Tibial nerve (tissue), 4 donors: ENCODE results near the gene CYTH4. TPM values are rescaled to one million over a fixed set of nuclear protein-coding genes. Genes with fewer than 3 reads are reported as not detected.

Experiments
- DNase-seq, 2 donors: peaks; one replicate each; pipeline ENCODE4 v3.0.0-alpha.2; 2019; ENCODE audit warnings: low spot score in 2 of 2
- H3K27ac ChIP-seq, 4 donors: fragments of 200-600 bp; sonication (generic) in 3 of 4; one replicate each; pipeline ENCODE4 v1.5.1; 2017 to 2019; ENCODE audit warnings: mild to moderate bottlenecking in 1 of 4
- H3K27me3 ChIP-seq, 2 donors: fragments of 200-600 bp; sonication (generic) in 1 of 2; one replicate each; pipeline versions ENCODE4 v1.5.1 to v1.6.0; 2017 to 2019
- H3K36me3 ChIP-seq, 3 donors: fragments of 200-600 bp; sonication (generic); one replicate each; pipeline ENCODE4 v1.5.1; 2018 to 2019
- H3K4me1 ChIP-seq, 4 donors: fragments of 200-600 bp; sonication (generic) in 3 of 4; one replicate each; pipeline ENCODE4 v1.5.1; 2017 to 2019
- H3K4me3 ChIP-seq, 4 donors: fragments of 200-600 bp; sonication (generic) in 3 of 4; one replicate each; pipeline ENCODE4 v1.5.1; 2017 to 2019; ENCODE audit warnings: mild to moderate bottlenecking in 1 of 4, moderate library complexity in 1 of 4
- H3K9me3 ChIP-seq, 4 donors: fragments of 200-600 bp; sonication (generic) in 3 of 4; one replicate each; pipeline ENCODE4 v1.5.1; 2017 to 2019
- EP300 ChIP-seq, 2 donors: sonication (generic); formaldehyde crosslinking; IDR thresholded peaks; one replicate each; pipeline ENCODE4 v1.6.1; 2017; ENCODE audit warnings: antibody characterized with exemption in 2 of 2, mild to moderate bottlenecking in 1 of 2
- POLR2A ChIP-seq, 2 donors: fragments of 450-650 bp; IDR thresholded peaks; one replicate each; pipeline ENCODE4 v1.6.1; 2017; ENCODE audit warnings: antibody characterized with exemption in 2 of 2, mild to moderate bottlenecking in 2 of 2, moderate library complexity in 2 of 2
- WGBS, 2 donors: methylation state at CpG; one replicate each; pipeline ENCODE4 v1.1.5; 2018; 5-methylcytosine and 5-hydroxymethylcytosine counted together
- total RNA-seq, 4 donors: library from RNA; depleted of rRNA; stranded (reverse); fragments of >200 nt; gene quantifications; one replicate each; pipeline ENCODE4 v1.1.0, GENCODE V29; 2016
- TF ChIP-seq, protein P1 (sequence below), 5 experiments: fragments of 200-600 bp in 3 of 5; fragments of 450-650 bp in 2 of 5; sonication (generic) in 3 of 5; IDR thresholded peaks; one replicate each; pipeline ENCODE4 v1.5.1; 2016 to 2019; ENCODE audit warnings: antibody characterized with exemption in 5 of 5, mild to moderate bottlenecking in 3 of 5, moderate library complexity in 2 of 5

Gene CYTH4
- total RNA-seq, 4 donors from 2014 or later: 7.7 to 27.3 (median 19.0) TPM

DNA sequence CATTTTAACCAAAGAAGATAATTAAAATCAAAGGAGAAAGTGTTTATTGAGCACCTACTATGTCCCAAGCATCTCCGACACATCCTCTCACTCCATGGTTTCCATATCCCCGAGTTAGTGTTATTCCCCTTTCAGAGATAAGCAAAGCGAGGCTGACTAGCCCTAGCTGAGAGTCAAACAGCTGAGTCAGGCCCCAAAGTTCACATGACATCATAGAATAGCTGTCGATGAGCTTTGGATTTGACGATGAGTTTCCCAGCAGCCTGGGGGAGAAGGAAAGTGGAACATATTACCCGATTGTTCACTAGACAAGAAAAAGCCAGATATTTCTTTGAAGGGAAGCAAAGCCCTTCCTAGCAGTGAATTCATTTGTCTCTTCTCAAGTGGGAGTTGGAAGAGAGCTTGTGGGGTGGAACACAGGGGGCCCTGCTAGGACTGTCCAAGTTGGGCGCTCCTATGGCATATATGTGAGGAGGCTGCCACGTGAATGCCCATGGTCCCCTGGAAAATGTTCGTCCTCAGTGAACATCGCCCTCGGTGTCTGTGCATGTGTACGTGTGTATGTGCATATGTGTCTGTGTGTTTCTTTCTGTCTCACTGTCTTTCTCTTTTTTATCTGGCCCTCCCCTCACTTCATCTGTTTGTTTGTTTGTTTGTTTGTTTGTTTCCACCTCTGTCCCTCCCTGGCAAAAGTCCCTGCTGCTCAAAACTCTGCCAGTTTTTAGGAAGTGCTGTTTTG, 493 bp upstream of the CYTH4 start:
- no peaks in the 10 kb centered on the region for H3K4me1 ChIP-seq
- no peak for DNase-seq
- no peaks in the 10 kb centered on the region for H3K36me3 ChIP-seq
- peak overlapping the region in 3 of 4 donors; percentile 10 to 48 (median 43) for H3K4me3 ChIP-seq
- peaks cover 0 to 5% (median 0%) of the 10 kb centered on the region in 4 donors for H3K9me3 ChIP-seq
- peak overlapping the region in 2 of 4 donors; percentile 19 to 77 for H3K27ac ChIP-seq
- H3K27me3 ChIP-seq: peaks cover 0 to 33% of the 10 kb centered on the region in 2 donors
- 77 to 81% methylated on average over 12 of the region's 12 CpGs for WGBS, 2 donors
- no peak for TF ChIP-seq POLR2A (IDR thresholded peaks at IDR 0.05)
- TF ChIP-seq, protein P1, sequence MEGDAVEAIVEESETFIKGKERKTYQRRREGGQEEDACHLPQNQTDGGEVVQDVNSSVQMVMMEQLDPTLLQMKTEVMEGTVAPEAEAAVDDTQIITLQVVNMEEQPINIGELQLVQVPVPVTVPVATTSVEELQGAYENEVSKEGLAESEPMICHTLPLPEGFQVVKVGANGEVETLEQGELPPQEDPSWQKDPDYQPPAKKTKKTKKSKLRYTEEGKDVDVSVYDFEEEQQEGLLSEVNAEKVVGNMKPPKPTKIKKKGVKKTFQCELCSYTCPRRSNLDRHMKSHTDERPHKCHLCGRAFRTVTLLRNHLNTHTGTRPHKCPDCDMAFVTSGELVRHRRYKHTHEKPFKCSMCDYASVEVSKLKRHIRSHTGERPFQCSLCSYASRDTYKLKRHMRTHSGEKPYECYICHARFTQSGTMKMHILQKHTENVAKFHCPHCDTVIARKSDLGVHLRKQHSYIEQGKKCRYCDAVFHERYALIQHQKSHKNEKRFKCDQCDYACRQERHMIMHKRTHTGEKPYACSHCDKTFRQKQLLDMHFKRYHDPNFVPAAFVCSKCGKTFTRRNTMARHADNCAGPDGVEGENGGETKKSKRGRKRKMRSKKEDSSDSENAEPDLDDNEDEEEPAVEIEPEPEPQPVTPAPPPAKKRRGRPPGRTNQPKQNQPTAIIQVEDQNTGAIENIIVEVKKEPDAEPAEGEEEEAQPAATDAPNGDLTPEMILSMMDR (IDR thresholded peaks at IDR 0.05): no peak
- no peak for TF ChIP-seq EP300 (IDR thresholded peaks at IDR 0.05)

DNA sequence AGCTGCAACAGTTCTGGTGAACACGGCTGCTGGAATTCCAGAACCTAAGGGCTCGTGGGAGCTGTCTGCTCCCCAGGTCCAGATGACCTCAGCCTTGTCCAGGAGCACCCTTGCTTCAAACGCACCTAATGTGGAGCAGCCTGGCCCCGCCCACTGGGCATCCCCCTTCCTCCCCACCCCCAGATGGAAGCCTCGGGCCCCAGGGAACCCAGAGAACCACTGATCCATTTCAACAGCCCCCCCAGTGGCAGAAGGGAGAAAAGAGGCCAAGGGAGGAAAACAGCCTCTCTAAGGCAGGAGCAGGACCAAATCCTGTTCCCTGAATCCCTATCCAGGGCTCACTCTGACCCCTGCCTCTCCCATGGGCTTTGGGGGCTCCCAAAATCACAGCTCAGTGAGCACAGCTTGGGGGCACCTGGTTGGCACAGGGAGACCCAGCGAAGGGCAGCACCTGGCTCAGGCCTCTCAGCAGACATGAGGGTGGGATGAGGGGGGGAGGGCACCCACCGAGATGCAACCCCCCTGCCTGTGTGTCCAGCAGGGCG, 1.2 kb downstream of the CYTH4 start:
- Histone ChIP-seq H3K27ac (peak overlapping the region in 2 of 4 donors; percentile 19 to 77), H3K4me3 (peak overlapping the region in 2 of 4 donors; percentile 43 to 48), H3K36me3 (no peaks in the 10 kb centered on the region), H3K27me3 (peaks cover 0 to 33% of the 10 kb centered on the region in 2 donors), H3K9me3 (peaks cover 0 to 5% (median 0%) of the 10 kb centered on the region in 4 donors), H3K4me1 (no peaks in the 10 kb centered on the region)
- DNase-seq: no peak
- TF ChIP-seq EP300 (IDR thresholded peaks at IDR 0.05): no peak
- TF ChIP-seq POLR2A (IDR thresholded peaks at IDR 0.05): no peak
- TF ChIP-seq, protein P1 (IDR thresholded peaks at IDR 0.05): peak in 2 of 5 experiments; percentile 12 to 15
- 38 to 47% methylated on average over 7 to 8 of the region's 8 CpGs for WGBS, 2 donors

DNA sequence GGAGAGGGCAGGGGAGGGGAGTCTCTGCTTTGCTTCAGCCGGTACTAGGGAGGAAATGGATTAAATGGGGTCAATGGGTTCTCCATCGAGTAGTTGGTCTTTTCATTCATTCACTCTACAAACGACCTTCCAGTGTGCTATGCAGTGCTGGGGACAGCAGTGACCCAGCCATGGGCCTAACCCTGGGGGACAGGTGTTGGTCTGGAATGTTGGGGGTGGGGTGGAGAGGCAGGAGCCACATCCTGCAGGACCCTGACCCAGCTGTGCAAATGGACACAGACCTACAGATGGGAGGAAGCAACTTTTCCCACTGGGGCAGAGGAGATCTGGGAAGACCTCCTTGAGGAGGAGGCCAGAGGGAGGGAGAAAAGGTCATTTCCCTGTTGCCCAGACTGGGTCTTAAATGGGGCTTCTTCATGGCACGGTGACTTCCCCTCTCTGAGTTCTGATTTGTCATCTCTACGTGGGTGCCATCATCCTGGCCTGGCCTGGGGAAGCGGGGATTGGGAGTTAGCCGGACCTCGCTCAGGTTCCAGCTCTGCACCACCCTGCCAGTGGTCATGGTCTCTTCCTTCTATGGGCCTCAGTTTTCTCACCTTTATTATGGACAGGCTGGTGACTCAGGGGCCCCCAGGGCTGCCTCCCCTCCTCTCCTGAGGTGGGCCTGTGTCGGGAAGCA, 2.0 kb downstream of the CYTH4 start:
- TF ChIP-seq EP300 (IDR thresholded peaks at IDR 0.05): no peak
- TF ChIP-seq, protein P1 (IDR thresholded peaks at IDR 0.05): no peak
- no peak for TF ChIP-seq POLR2A (IDR thresholded peaks at IDR 0.05)
- WGBS, 2 donors: 40 to 46% methylated on average over 4 to 9 of the region's 9 CpGs
- H3K27ac ChIP-seq: peak overlapping the region in 2 of 4 donors; percentile 19 to 77
- H3K27me3 ChIP-seq: peaks cover 0 to 33% of the 10 kb centered on the region in 2 donors
- peaks cover 0 to 5% (median 0%) of the 10 kb centered on the region in 4 donors for H3K9me3 ChIP-seq
- DNase-seq: no peak
- peak overlapping the region in 2 of 4 donors; percentile 43 to 48 for H3K4me3 ChIP-seq
- H3K4me1 ChIP-seq: no peaks in the 10 kb centered on the region
- H3K36me3 ChIP-seq: no peaks in the 10 kb centered on the region

DNA sequence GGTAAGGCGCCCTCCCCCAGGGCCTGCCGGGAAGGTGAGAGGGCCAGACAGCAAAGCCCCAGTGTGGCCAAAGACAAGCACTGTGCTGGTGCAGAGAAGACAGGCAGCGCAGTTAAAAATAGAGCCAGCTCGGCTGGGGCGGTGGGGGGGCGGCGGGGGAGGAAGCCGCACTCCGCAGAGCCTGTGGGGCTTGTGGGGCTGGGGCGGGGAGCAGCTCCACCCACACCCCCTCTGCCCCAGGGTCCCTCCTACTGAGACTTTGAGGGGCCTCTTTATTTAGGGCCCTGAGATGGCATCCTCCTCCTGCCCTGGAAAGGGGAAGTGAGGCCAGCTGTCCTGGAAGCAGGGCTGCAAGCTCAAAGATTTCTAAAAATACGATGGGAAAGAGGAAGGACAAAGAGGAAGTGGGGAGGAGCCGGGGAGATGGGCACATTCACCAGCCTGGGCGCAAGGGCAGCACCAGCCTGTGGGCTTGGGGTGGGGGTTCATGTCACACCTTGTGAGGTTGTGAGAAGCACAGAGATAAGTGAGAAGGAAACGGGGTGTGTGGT, 2.6 kb downstream of the CYTH4 start:
- Histone ChIP-seq H3K4me1 (no peaks in the 10 kb centered on the region), H3K27me3 (peaks cover 0 to 33% of the 10 kb centered on the region in 2 donors), H3K27ac (peak overlapping the region in 1 of 4 donors; percentile 77), H3K9me3 (peaks cover 0 to 5% (median 0%) of the 10 kb centered on the region in 4 donors), H3K36me3 (no peaks in the 10 kb centered on the region), H3K4me3 (peak overlapping the region in 2 of 4 donors; percentile 43 to 48)
- WGBS, 2 donors: 26 to 28% methylated on average over 4 to 14 of the region's 14 CpGs
- peak in 1 of 2 donors; percentile 45 for DNase-seq
- TF ChIP-seq, protein P1 (IDR thresholded peaks at IDR 0.05): no peak
- TF ChIP-seq EP300 (IDR thresholded peaks at IDR 0.05): peak in 1 of 2 donors; percentile 74
